HCT116 (cell line): Measurements from ENCODE around the gene CHMP1B. TPM values are rescaled to one million over a fixed set of nuclear protein-coding genes. Genes with fewer than 3 reads are reported as not detected.

Experiments
- ATAC-seq: fragments of 200-7000 bp; cut with Tn5 transposase; 2 replicates; pipeline ENCODE4 v1.9.1; 2020; ENCODE audit warnings: mild to moderate bottlenecking, moderate library complexity
- BruUV-seq: library from RNA; stranded (reverse); fragments of 400-500 nt; replicated peaks from 2 replicates; lab custom pipeline; 2021; lab: Mats Ljungman, UMichigan
- CTCF ChIA-PET: fragments of 300-600 bp; sonication (Branson Sonifier 250); formaldehyde crosslinking; loops from one replicate; lab custom pipeline; 2021; ENCODE audit warnings: antibody characterized with exemption; lab: Charles Lee
- POLR2A ChIA-PET: fragments of 300-600, 350-600 bp; sonication (Branson Sonifier 250); formaldehyde crosslinking; loops from one replicate; lab custom pipeline; 2021; ENCODE audit warnings: antibody characterized with exemption; lab: Charles Lee
- RAD21 ChIA-PET, 2 experiments: fragments of 300-600 bp; sonication (Branson Sonifier 250); formaldehyde crosslinking; loops; one replicate each; lab custom pipeline; 2023; ENCODE audit warnings: low total read pairs in 2 of 2; ENCODE audit not compliant: uncharacterized antibody in 2 of 2, unreplicated experiment in 2 of 2, low non-redundant PET in 1 of 2; lab: Charles Lee
- DNase-seq: peaks from one replicate; pipeline ENCODE4 v3.0.0-alpha.2; 2010; ENCODE audit warnings: low read depth, low spot score
- H2AFZ ChIP-seq: fragments of 200-600 bp; shearing (Covaris generic), sonication (generic); 2 replicates; pipeline ENCODE4 v1.6.1; 2017; ENCODE audit warnings: low read depth, mixed run types, mixed read lengths, antibody characterized with exemption, low read length; ENCODE audit not compliant: poor library complexity, severe bottlenecking
- H3K27ac ChIP-seq: 2 replicates; pipeline ENCODE4 v1.5.1; 2012; ENCODE audit warnings: low read depth, low read length
- H3K27me3 ChIP-seq: fragments of 200-600 bp; sonication (generic); 2 replicates; pipeline ENCODE4 v1.6.1; 2016; ENCODE audit warnings: mixed run types, low read length, mixed read lengths; ENCODE audit not compliant: insufficient read depth
- H3K36me3 ChIP-seq, 2 experiments: fragments of 200-500 bp in 1 of 2; fragments of 200-600 bp in 1 of 2; sonication (Bioruptor generic) in 1 of 2; sonication (generic) in 1 of 2; 2 replicates each; pipeline versions ENCODE4 v1.5.1 to v1.6.1; 2014 to 2016; ENCODE audit warnings: low read length in 2 of 2, inconsistent platforms in 1 of 2, mixed read lengths in 1 of 2, mixed run types in 1 of 2; ENCODE audit not compliant: insufficient read depth in 2 of 2, control insufficient read depth in 1 of 2
- H3K4me1 ChIP-seq, 2 experiments: fragments of 200-600 bp in 1 of 2; sonication (generic) in 1 of 2; 2 replicates each; pipeline versions ENCODE4 v1.5.1 to v1.6.1; 2012 to 2017; ENCODE audit warnings: low read length in 2 of 2, inconsistent platforms in 1 of 2, mild to moderate bottlenecking in 1 of 2, mixed read lengths in 1 of 2, mixed run types in 1 of 2, moderate library complexity in 1 of 2; ENCODE audit not compliant: insufficient read depth in 2 of 2, control insufficient read depth in 1 of 2
- H3K4me2 ChIP-seq: fragments of 200-600 bp; sonication (generic); 2 replicates; pipeline ENCODE4 v1.6.1; 2017; ENCODE audit warnings: mixed run types, low read length, mixed read lengths
- H3K4me3 ChIP-seq, 2 experiments: fragments of 200-600 bp in 1 of 2; sonication (generic) in 1 of 2; replicated peaks in 1 of 2; 2 replicates each; pipeline ENCODE4 v1.5.1; 2011 to 2016; ENCODE audit warnings: low read length in 2 of 2, control low read depth in 1 of 2, low read depth in 1 of 2, mild to moderate bottlenecking in 1 of 2, mixed read lengths in 1 of 2, mixed run types in 1 of 2
- H3K79me2 ChIP-seq: fragments of 200-600 bp; sonication (generic); 2 replicates; pipeline ENCODE4 v1.6.1; 2017; ENCODE audit warnings: mild to moderate bottlenecking, mixed run types, low read length, moderate library complexity, mixed read lengths; ENCODE audit not compliant: insufficient read depth
- H3K9ac ChIP-seq: fragments of 200-600 bp; sonication (generic); 2 replicates; pipeline ENCODE4 v1.6.1; 2016; ENCODE audit warnings: low read length, mixed read lengths
- H3K9me2 ChIP-seq: fragments of 200-600 bp; sonication (generic), shearing (Covaris generic); 2 replicates; pipeline ENCODE4 v1.6.1; 2017; ENCODE audit warnings: mixed run types, mild to moderate bottlenecking, moderate library complexity; ENCODE audit not compliant: insufficient read depth
- H3K9me3 ChIP-seq, 2 experiments: fragments of 200-500 bp in 1 of 2; fragments of 200-600 bp in 1 of 2; sonication (Bioruptor generic) in 1 of 2; sonication (generic) in 1 of 2; 2 replicates each; pipeline ENCODE4 v1.6.1; 2014 to 2017; ENCODE audit warnings: low read length in 2 of 2, mixed read lengths in 2 of 2, inconsistent platforms in 1 of 2, low read depth in 1 of 2, mild to moderate bottlenecking in 1 of 2, mixed run types in 1 of 2, moderate library complexity in 1 of 2; ENCODE audit not compliant: control insufficient read depth in 1 of 2, insufficient read depth in 1 of 2
- H4K20me1 ChIP-seq: fragments of 200-600 bp; sonication (generic), shearing (Covaris generic); 2 replicates; pipeline ENCODE4 v1.6.1; 2017; ENCODE audit warnings: mixed run types, mild to moderate bottlenecking, moderate library complexity; ENCODE audit not compliant: insufficient read depth
- EGR1 ChIP-seq: IDR thresholded peaks from 2 replicates; pipeline ENCODE4 v1.6.1; 2012; ENCODE audit warnings: low read depth
- ELF1 ChIP-seq: IDR thresholded peaks from 2 replicates; pipeline ENCODE4 v1.6.1; 2012; ENCODE audit warnings: low read depth, borderline replicate concordance
- EZH2phosphoT487 ChIP-seq: fragments of 200-600 bp; IDR thresholded peaks from 2 replicates; pipeline ENCODE4 v1.6.1; 2018; ENCODE audit warnings: antibody characterized with exemption, borderline replicate concordance
- FOSL1 ChIP-seq: IDR thresholded peaks from 2 replicates; pipeline ENCODE4 v1.6.1; 2012; ENCODE audit warnings: low read depth
- RAD21 ChIP-seq: IDR thresholded peaks from 2 replicates; pipeline ENCODE4 v1.6.1; 2012; ENCODE audit warnings: low read depth, mild to moderate bottlenecking
- TCF7L2 ChIP-seq: IDR thresholded peaks from 2 replicates; pipeline ENCODE4 v1.7.0; 2011; ENCODE audit warnings: borderline replicate concordance, inconsistent platforms; ENCODE audit not compliant: insufficient read depth, insufficient read length; ENCODE audit errors: extremely low read depth
- YY1 ChIP-seq: IDR thresholded peaks from 2 replicates; pipeline ENCODE4 v1.6.1; 2011; ENCODE audit warnings: low read length, low read depth, moderate library complexity, mild to moderate bottlenecking; ENCODE audit not compliant: insufficient replicate concordance; ENCODE audit errors: extremely low read depth
- intact Hi-C: fragments of 100-400 bp; cut with micrococcal nuclease; formaldehyde crosslinking; loops from 2 replicates; pipeline ENCODE4 v1.10.0; 2022
- total RNA-seq: library from RNA; stranded (reverse); gene quantifications from one replicate; pipeline ENCODE4 v1.2.1, GENCODE V29; 2021; ENCODE audit not compliant: unreplicated experiment
- TF ChIP-seq, protein P1 (sequence below): IDR thresholded peaks from 2 replicates; pipeline ENCODE4 v1.6.1; 2012
- TF ChIP-seq, protein P2 (sequence below), 3 experiments: fragments of 200-600 bp in 1 of 3; sonication (generic) in 1 of 3; IDR thresholded peaks in 2 of 3; conservative IDR thresholded peaks in 1 of 3; 2 replicates each; pipeline ENCODE4 v1.5.1; 2012 to 2017; ENCODE audit warnings: low read depth in 2 of 3, low read length in 2 of 3, antibody characterized with exemption in 1 of 3, borderline replicate concordance in 1 of 3, control low read depth in 1 of 3, mild to moderate bottlenecking in 1 of 3, mixed read lengths in 1 of 3, mixed run types in 1 of 3, moderate library complexity in 1 of 3; ENCODE audit not compliant: insufficient read depth in 1 of 3

Gene CHMP1B
- total RNA-seq, 1 experiment from 2014 or later, result 30.3 TPM

DNA sequence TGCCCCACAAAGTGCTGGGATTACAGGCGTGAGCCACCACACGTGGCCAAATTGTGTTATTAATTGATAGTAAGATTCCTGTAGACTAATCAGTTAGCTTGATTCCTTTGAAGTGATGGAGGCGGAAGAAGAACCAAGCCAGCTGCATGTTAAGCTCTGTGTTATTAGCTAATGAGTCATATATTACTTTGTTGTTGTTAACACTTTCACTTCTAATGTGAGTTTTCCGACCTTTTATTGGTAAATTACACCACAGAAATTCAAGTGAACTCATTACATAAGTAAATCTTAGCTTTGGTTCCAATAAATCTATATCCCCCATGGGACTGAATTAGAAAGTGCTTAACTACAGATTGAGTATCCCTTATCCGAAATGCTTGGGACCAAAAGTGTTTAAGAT lies 20.3 kb downstream of the CHMP1B start:
- TF ChIP-seq, protein P1, sequence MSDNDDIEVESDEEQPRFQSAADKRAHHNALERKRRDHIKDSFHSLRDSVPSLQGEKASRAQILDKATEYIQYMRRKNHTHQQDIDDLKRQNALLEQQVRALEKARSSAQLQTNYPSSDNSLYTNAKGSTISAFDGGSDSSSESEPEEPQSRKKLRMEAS, result no peak
- TF ChIP-seq ELF1, result no peak
- TF ChIP-seq FOSL1, result no peak
- peak; percentile 42 for TF ChIP-seq TCF7L2
- no peak for TF ChIP-seq YY1
- no TSS peak for BruUV-seq
- Histone ChIP-seq H3K79me2 (no peaks in the 10 kb centered on the region), H3K4me1 (peaks cover 0 to 4% of the 10 kb centered on the region in 2 experiments; a peak in 1 of 4 replicates), H3K9me3 (peaks cover 0 to 3% of the 10 kb centered on the region in 2 experiments; a peak in 1 of 4 replicates), H4K20me1 (no peaks in the 10 kb centered on the region), H3K36me3 (no peaks in the 10 kb centered on the region), H3K9ac (no peak overlapping the region), H2AFZ (no peak overlapping the region), H3K27ac (no peak overlapping the region), H3K9me2 (no peaks in the 10 kb centered on the region), H3K27me3 (no peaks in the 10 kb centered on the region), H3K4me3 (no peak overlapping the region), H3K4me2 (0 out of 2 replicates have a peak overlapping the region, but pooled peaks have one; percentile 26)
- intact Hi-C loops, result no loop called here
- ChIA-PET RAD21 (interaction anchor here in 1 of 2 experiments (1.0 kb wide), 1 partner anchor 138 kb away, joined by 3 read pairs; no protein-coding TSS in a partner anchor), CTCF (interaction anchor here (1.2 to 1.4 kb wide), 3 partner anchors 124 to 216 kb away, joined by 3 to 11 read pairs (median 4); no protein-coding TSS in a partner anchor), POLR2A (interaction anchor here (0.9 kb wide), 1 partner anchor 16 kb away, joined by 3 read pairs; no protein-coding TSS in a partner anchor)
- ATAC-seq (no peak), DNase-seq (no peak)

DNA sequence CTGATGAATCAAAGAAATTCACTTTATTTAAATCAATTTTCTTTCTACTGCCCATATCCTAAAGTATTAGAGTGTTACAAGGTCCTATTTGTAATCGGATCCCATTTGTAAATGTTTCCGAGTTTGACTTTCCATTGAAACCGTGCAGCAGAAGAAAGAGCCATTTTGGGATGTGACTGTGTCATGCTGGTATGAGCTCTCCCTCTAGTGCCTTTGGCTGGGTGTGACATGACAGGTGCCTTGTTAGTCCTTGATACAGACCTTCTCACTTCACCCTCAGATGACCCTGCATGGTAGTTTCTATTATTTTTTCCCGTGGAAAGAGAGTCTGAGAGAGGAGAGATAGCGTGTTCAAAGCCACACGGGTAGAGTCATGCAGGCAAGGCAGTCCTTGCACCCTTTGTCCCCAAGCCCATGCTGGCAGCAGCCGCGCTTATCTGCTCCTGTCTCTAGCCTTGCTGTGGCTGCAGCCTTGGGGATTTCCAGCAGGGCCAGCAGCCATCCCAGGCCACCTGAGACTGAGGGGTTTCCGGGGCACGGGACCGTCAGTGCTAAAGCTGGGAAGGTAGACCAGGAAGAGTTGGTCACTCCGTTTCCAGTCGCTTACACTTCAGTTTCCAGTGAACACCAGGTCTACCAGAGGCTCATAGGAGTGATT lies 21.4 kb downstream of the CHMP1B start:
- Histone ChIP-seq H3K9ac (no peak overlapping the region), H3K36me3 (no peaks in the 10 kb centered on the region), H3K9me3 (peaks cover 0 to 3% of the 10 kb centered on the region in 2 experiments; a peak in 1 of 4 replicates), H3K79me2 (no peaks in the 10 kb centered on the region), H3K4me3 (no peak overlapping the region), H3K4me2 (no peak overlapping the region), H3K9me2 (no peaks in the 10 kb centered on the region), H2AFZ (no peak overlapping the region)
- no TSS peak for BruUV-seq
- POLR2A ChIA-PET, result no interaction called here
- DNase-seq, result peak; percentile 36
- intact Hi-C loops, result loop anchor here (1.0 kb wide), 2 partner anchors 139 to 217 kb away; no protein-coding TSS in a partner anchor
- no peak for TF ChIP-seq EGR1
- TF ChIP-seq, protein P1, result no peak
- peak; percentile 88 for TF ChIP-seq RAD21
- TF ChIP-seq EZH2phosphoT487, result no peak
- no peak for TF ChIP-seq TCF7L2
- TF ChIP-seq, protein P2, sequence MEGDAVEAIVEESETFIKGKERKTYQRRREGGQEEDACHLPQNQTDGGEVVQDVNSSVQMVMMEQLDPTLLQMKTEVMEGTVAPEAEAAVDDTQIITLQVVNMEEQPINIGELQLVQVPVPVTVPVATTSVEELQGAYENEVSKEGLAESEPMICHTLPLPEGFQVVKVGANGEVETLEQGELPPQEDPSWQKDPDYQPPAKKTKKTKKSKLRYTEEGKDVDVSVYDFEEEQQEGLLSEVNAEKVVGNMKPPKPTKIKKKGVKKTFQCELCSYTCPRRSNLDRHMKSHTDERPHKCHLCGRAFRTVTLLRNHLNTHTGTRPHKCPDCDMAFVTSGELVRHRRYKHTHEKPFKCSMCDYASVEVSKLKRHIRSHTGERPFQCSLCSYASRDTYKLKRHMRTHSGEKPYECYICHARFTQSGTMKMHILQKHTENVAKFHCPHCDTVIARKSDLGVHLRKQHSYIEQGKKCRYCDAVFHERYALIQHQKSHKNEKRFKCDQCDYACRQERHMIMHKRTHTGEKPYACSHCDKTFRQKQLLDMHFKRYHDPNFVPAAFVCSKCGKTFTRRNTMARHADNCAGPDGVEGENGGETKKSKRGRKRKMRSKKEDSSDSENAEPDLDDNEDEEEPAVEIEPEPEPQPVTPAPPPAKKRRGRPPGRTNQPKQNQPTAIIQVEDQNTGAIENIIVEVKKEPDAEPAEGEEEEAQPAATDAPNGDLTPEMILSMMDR (IDR thresholded peaks at IDR 0.05 in 2 of 3, conservative IDR thresholded peaks at IDR 0.05 in 1 of 3; ENCODE audit: borderline replicate concordance in 1 of 3, insufficient read depth in 1 of 3, low read depth in 2 of 3, low read length in 2 of 3), result peak; percentile 58 to 69 (median 62)
- TF ChIP-seq, all 23 proteins: peak for 2
- Histone ChIP-seq H4K20me1 (no peaks in the 10 kb centered on the region), H3K27ac (no peak overlapping the region), H3K27me3 (no peaks in the 10 kb centered on the region), H3K4me1 (peaks cover 0 to 4% of the 10 kb centered on the region in 2 experiments; a peak in 1 of 4 replicates)
- ATAC-seq, result peak; percentile 94
- RAD21 ChIA-PET, result no interaction called here
- CTCF ChIA-PET, result interaction anchor here (1.0 to 2.0 kb wide), 4 partner anchors 12 to 218 kb away, joined by 3 to 5 read pairs (median 4); no protein-coding TSS in a partner anchor
